HL-60 (cell line): ENCODE results near the gene KREMEN2.

Experiments
- GABPA ChIP-seq: IDR thresholded peaks from 2 replicates; pipeline ENCODE4 v1.6.1; 2012; ENCODE audit warnings: low read depth
- POLR2AphosphoS5 ChIP-seq: IDR thresholded peaks from 2 replicates; pipeline ENCODE4 v1.6.1; 2012; ENCODE audit warnings: low read depth
- TF ChIP-seq, protein P1 (sequence below): IDR thresholded peaks from one replicate; pipeline ENCODE4 v1.5.1; 2011; ENCODE audit warnings: low read length, control low read depth, inconsistent platforms; ENCODE audit not compliant: insufficient read depth
- TF ChIP-seq, protein P2 (sequence below): IDR thresholded peaks from 2 replicates; pipeline ENCODE4 v1.6.1; 2012; ENCODE audit warnings: low read depth; ENCODE audit not compliant: insufficient replicate concordance

DNA sequence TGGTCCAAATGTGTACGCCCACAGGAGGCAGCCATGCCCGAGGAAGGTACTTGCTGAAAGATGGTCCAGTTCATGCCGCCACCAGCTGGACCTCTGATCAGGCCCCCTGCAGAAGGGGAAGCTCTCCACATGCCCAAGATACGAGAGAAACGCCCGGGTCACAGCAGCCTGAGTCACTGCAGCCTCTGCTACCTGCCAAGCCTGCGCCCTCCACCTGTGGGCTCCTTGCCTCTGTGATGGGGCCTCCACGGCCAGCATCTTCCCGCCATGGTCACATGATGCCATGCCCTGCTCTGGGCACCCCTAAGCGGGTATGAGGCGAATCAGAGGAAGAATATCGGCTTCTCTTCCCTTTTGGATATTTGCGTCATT is 13.7 kb upstream of the KREMEN2 start:
- TF ChIP-seq, protein P1, sequence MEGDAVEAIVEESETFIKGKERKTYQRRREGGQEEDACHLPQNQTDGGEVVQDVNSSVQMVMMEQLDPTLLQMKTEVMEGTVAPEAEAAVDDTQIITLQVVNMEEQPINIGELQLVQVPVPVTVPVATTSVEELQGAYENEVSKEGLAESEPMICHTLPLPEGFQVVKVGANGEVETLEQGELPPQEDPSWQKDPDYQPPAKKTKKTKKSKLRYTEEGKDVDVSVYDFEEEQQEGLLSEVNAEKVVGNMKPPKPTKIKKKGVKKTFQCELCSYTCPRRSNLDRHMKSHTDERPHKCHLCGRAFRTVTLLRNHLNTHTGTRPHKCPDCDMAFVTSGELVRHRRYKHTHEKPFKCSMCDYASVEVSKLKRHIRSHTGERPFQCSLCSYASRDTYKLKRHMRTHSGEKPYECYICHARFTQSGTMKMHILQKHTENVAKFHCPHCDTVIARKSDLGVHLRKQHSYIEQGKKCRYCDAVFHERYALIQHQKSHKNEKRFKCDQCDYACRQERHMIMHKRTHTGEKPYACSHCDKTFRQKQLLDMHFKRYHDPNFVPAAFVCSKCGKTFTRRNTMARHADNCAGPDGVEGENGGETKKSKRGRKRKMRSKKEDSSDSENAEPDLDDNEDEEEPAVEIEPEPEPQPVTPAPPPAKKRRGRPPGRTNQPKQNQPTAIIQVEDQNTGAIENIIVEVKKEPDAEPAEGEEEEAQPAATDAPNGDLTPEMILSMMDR, result no peak
- TF ChIP-seq GABPA (no peak), POLR2AphosphoS5 (no peak)
- TF ChIP-seq, protein P2, sequence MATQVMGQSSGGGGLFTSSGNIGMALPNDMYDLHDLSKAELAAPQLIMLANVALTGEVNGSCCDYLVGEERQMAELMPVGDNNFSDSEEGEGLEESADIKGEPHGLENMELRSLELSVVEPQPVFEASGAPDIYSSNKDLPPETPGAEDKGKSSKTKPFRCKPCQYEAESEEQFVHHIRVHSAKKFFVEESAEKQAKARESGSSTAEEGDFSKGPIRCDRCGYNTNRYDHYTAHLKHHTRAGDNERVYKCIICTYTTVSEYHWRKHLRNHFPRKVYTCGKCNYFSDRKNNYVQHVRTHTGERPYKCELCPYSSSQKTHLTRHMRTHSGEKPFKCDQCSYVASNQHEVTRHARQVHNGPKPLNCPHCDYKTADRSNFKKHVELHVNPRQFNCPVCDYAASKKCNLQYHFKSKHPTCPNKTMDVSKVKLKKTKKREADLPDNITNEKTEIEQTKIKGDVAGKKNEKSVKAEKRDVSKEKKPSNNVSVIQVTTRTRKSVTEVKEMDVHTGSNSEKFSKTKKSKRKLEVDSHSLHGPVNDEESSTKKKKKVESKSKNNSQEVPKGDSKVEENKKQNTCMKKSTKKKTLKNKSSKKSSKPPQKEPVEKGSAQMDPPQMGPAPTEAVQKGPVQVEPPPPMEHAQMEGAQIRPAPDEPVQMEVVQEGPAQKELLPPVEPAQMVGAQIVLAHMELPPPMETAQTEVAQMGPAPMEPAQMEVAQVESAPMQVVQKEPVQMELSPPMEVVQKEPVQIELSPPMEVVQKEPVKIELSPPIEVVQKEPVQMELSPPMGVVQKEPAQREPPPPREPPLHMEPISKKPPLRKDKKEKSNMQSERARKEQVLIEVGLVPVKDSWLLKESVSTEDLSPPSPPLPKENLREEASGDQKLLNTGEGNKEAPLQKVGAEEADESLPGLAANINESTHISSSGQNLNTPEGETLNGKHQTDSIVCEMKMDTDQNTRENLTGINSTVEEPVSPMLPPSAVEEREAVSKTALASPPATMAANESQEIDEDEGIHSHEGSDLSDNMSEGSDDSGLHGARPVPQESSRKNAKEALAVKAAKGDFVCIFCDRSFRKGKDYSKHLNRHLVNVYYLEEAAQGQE, result no peak
